Smooth muscle cell (in vitro differentiated cells): ENCODE measurements around the gene KCTD18. TPM values are rescaled to one million over a fixed set of nuclear protein-coding genes. Genes with fewer than 3 reads are reported as not detected.

Source experiments
- DNase-seq: peaks from one replicate; lab custom pipeline; 2025; ENCODE audit not compliant: unreplicated experiment; lab: John Stamatoyannopoulos, UW
- H2AFZ ChIP-seq: fragments of 200-600 bp; sonication (generic); 2 replicates; pipeline ENCODE4 v1.6.0; 2016; ENCODE audit warnings: antibody characterized with exemption, low read depth, mild to moderate bottlenecking
- H3F3A ChIP-seq: fragments of 200-600 bp; sonication (generic); 2 replicates; pipeline ENCODE4 v1.6.0; 2017; ENCODE audit warnings: antibody characterized with exemption, low read depth
- H3K27ac ChIP-seq: fragments of 200-600 bp; sonication (generic); 2 replicates; pipeline ENCODE4 v1.5.1; 2016; ENCODE audit warnings: low read depth, mild to moderate bottlenecking
- H3K27me3 ChIP-seq: fragments of 200-600 bp; sonication (generic); 2 replicates; pipeline ENCODE4 v1.6.1; 2016; ENCODE audit warnings: low read depth, mild to moderate bottlenecking
- H3K36me3 ChIP-seq: fragments of 200-600 bp; sonication (generic); 2 replicates; pipeline ENCODE4 v1.5.1; 2016; ENCODE audit warnings: low read depth
- H3K4me1 ChIP-seq: fragments of 200-600 bp; sonication (generic); 2 replicates; pipeline ENCODE4 v1.5.1; 2016; ENCODE audit warnings: low read depth
- H3K4me2 ChIP-seq: fragments of 200-600 bp; sonication (generic); 2 replicates; pipeline ENCODE4 v1.6.0; 2016; ENCODE audit warnings: mild to moderate bottlenecking
- H3K4me3 ChIP-seq: fragments of 200-600 bp; sonication (generic); 2 replicates; pipeline ENCODE4 v1.5.1; 2016; ENCODE audit warnings: mild to moderate bottlenecking
- H3K79me2 ChIP-seq: fragments of 200-600 bp; sonication (generic); 2 replicates; pipeline ENCODE4 v1.6.0; 2016; ENCODE audit warnings: low read depth, mild to moderate bottlenecking
- H3K9ac ChIP-seq: fragments of 200-600 bp; sonication (generic); 2 replicates; pipeline ENCODE4 v1.6.0; 2016; ENCODE audit warnings: low read depth
- H3K9me3 ChIP-seq: fragments of 200-600 bp; sonication (generic); replicated peaks from 2 replicates; pipeline ENCODE4 v1.5.1; 2016; ENCODE audit warnings: low read depth
- H4K20me1 ChIP-seq: fragments of 200-600 bp; sonication (generic); 2 replicates; pipeline ENCODE4 v1.6.0; 2016; ENCODE audit warnings: low read depth
- CTCF ChIP-seq: fragments of 200-600 bp; sonication (generic); IDR thresholded peaks from 2 replicates; pipeline ENCODE4 v1.5.1; 2017; ENCODE audit warnings: borderline replicate concordance, mild to moderate bottlenecking, antibody characterized with exemption; ENCODE audit not compliant: insufficient read depth, poor library complexity, severe bottlenecking
- WGBS: methylation state at CpG from one replicate; pipeline ENCODE4 v1.1.7; 2016; ENCODE audit warnings: low lambda C conversion rate; 5-methylcytosine and 5-hydroxymethylcytosine counted together
- polyA plus RNA-seq: library from polyadenylated mRNA; unstranded; fragments of >200 nt; fragmentation: Nextera tagmentation; extraction: Ambion mirVana; gene quantifications from 2 replicates; pipeline ENCODE4 v1.2.1, GENCODE V29; 2016
- total RNA-seq: library from RNA; depleted of rRNA; stranded (reverse); fragments of >200 nt; gene quantifications from 2 replicates; pipeline ENCODE4 v1.2.3, GENCODE V29; 2014

The KCTD18 gene
- total and polyA plus RNA-seq, 2 experiments from 2014 or later, result 10.3 to 10.9 TPM

DNA sequence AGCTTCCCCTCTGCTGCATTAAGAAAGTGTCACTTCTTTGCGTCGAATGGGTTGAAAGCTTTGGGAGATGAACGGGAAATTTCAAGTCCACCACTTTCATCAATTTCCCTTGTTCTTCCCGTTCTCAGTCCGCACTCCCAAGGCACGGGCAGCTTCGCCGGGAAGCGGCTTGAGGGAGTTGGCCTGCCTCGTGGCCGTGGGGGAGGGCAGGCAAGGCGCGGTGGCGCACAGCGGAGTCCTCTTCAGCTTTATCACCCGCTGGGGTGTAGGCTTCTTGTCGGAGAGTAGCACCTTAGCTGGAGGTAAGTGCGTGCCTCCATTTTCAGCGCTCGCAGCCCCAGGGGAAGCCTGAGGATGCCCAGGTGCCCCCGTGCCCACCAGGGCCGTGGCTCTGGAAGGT lies 19.9 kb downstream of the KCTD18 start:
- Histone ChIP-seq H4K20me1 (no peaks in the 10 kb centered on the region), H3K9ac (no peak overlapping the region), H3K36me3 (peaks cover 12% of the 10 kb centered on the region), H3K4me1 (peaks cover 4% of the 10 kb centered on the region), H3K4me3 (no peak overlapping the region), H3K27ac (no peak overlapping the region), H3F3A (peaks cover 10% of the 10 kb centered on the region), H3K9me3 (no peaks in the 10 kb centered on the region), H3K79me2 (no peaks in the 10 kb centered on the region), H2AFZ (no peak overlapping the region), H3K4me2 (no peak overlapping the region), H3K27me3 (no peaks in the 10 kb centered on the region)
- no peak for DNase-seq
- WGBS, result 95% methylated on average over 22 of the region's 22 CpGs
- no peak for TF ChIP-seq CTCF

DNA sequence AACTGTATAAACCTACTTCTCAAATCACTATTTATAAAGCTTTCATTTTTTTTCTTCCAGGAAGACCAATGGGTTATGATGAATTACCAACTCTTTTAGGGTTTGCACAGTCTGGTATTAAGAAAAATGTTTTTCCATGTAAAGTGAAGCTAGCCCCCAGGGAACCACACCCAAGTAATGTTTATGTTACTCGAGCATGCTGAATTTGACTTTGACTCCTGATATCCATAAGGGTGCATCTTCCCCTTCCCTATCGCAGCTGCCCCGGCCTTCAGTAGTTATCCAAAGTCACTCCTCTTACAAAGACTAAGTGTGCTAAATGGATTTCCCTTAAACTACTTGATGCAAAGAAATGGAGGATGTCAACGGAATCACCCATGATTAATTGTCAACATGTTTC lies 21.7 kb downstream of the KCTD18 start:
- Histone ChIP-seq H3K4me1 (peaks cover 4% of the 10 kb centered on the region), H3K4me2 (no peak overlapping the region), H2AFZ (no peak overlapping the region), H3K4me3 (no peak overlapping the region), H3K27ac (no peak overlapping the region), H3K36me3 (peaks cover 12% of the 10 kb centered on the region), H3K79me2 (no peaks in the 10 kb centered on the region), H3K9ac (no peak overlapping the region), H3K27me3 (no peaks in the 10 kb centered on the region), H4K20me1 (no peaks in the 10 kb centered on the region), H3K9me3 (no peaks in the 10 kb centered on the region), H3F3A (peaks cover 14% of the 10 kb centered on the region)
- no peak for TF ChIP-seq CTCF
- DNase-seq, result no peak
- 88% methylated on average over 4 of the region's 4 CpGs for WGBS

DNA sequence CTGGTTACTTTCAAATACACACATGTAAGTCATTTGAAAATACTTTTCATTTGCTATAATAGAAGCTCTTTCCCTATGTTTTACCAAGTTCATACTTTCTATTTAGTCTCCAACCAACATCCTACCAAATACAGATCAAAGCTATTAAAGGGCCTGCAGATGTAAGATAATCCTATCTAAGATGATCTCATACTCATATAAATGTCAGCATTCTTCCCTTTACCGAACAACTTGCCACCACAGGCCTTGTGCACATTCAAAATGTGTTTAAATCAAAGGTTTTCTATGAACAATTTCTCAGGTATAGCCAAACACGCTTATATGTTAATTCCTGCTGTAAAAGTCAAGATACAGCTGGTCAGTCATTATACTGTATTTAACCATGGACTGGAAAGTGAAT lies 23.3 kb downstream of the KCTD18 start:
- H4K20me1 ChIP-seq, result no peaks in the 10 kb centered on the region
- no peak overlapping the region for H3K4me3 ChIP-seq
- peak overlapping the region; percentile 53 for H3K27ac ChIP-seq
- no peaks in the 10 kb centered on the region for H3K9me3 ChIP-seq
- no peaks in the 10 kb centered on the region for H3K36me3 ChIP-seq
- no peak for DNase-seq
- 38% methylated on average over 2 of the region's 2 CpGs for WGBS
- peaks cover 17% of the 10 kb centered on the region for H3F3A ChIP-seq
- no peaks in the 10 kb centered on the region for H3K79me2 ChIP-seq
- TF ChIP-seq CTCF, result no peak
- H2AFZ ChIP-seq, result no peak overlapping the region
- H3K4me1 ChIP-seq, result peaks cover 4% of the 10 kb centered on the region
- no peaks in the 10 kb centered on the region for H3K27me3 ChIP-seq
- peak overlapping the region; percentile 43 for H3K4me2 ChIP-seq
- H3K9ac ChIP-seq, result no peak overlapping the region

- no peaks in the 10 kb centered on the region for H3K27me3 ChIP-seq
- no peak overlapping the region for H3K4me2 ChIP-seq
- TF ChIP-seq CTCF, result no peak
- no peaks in the 10 kb centered on the region for H3K9me3 ChIP-seq
- 63% methylated on average over 3 of the region's 3 CpGs for WGBS
- no peak overlapping the region for H3K4me3 ChIP-seq
- H3F3A ChIP-seq, result peaks cover 17% of the 10 kb centered on the region
- peaks cover 4% of the 10 kb centered on the region for H3K4me1 ChIP-seq
- no peak overlapping the region for H3K9ac ChIP-seq
- no peaks in the 10 kb centered on the region for H3K79me2 ChIP-seq
- H4K20me1 ChIP-seq, result no peaks in the 10 kb centered on the region
- H3K27ac ChIP-seq, result peak overlapping the region; percentile 53
- DNase-seq, result no peak
- no peaks in the 10 kb centered on the region for H3K36me3 ChIP-seq
- no peak overlapping the region for H2AFZ ChIP-seq
These were observed 24.9 kb downstream of the KCTD18 start for GRCh38 chr2:200484934-200485333.
